Breast epithelium (tissue), 4 donors: ENCODE measurements around the gene VPS29. TPM values are rescaled to one million over a fixed set of nuclear protein-coding genes. Genes with fewer than 3 reads are reported as not detected.

Experiments used
- DNase-seq, 2 donors: peaks; one replicate each; pipeline ENCODE4 v3.0.0-alpha.2; 2019; ENCODE audit warnings: low spot score in 2 of 2
- H3K27ac ChIP-seq, 2 donors: fragments of 200-600 bp; sonication (generic) in 1 of 2; one replicate each; pipeline ENCODE4 v1.5.1; 2016 to 2019; ENCODE audit warnings: mild to moderate bottlenecking in 1 of 2
- H3K27me3 ChIP-seq, 2 donors: fragments of 200-600 bp; sonication (generic) in 1 of 2; one replicate each; pipeline versions ENCODE4 v1.5.1 to v1.6.0; 2017 to 2019; ENCODE audit warnings: control low read depth in 1 of 2, mild to moderate bottlenecking in 1 of 2
- H3K36me3 ChIP-seq: fragments of 200-600 bp; one replicate; pipeline ENCODE4 v1.5.1; 2019
- H3K4me1 ChIP-seq, 2 donors: fragments of 200-600 bp; sonication (generic); one replicate each; pipeline ENCODE4 v1.5.1; 2016 to 2019; ENCODE audit warnings: control low read depth in 1 of 2
- H3K4me3 ChIP-seq, 3 donors: fragments of 200-600 bp; sonication (generic); 1 replicate in 2 of 3; 2 replicates in 1 of 3; pipeline ENCODE4 v1.5.1; 2016 to 2019; ENCODE audit warnings: mild to moderate bottlenecking in 3 of 3, moderate library complexity in 2 of 3
- H3K9me3 ChIP-seq, 2 donors: fragments of 200-600 bp; sonication (generic) in 1 of 2; one replicate each; pipeline ENCODE4 v1.5.1; 2016 to 2019; ENCODE audit warnings: control low read depth in 1 of 2
- CTCF ChIP-seq, 3 donors: fragments of 450-650 bp; IDR thresholded peaks; one replicate each; pipeline ENCODE4 v1.5.1; 2016 to 2017; ENCODE audit warnings: antibody characterized with exemption in 3 of 3, mild to moderate bottlenecking in 3 of 3, moderate library complexity in 3 of 3
- POLR2A ChIP-seq: fragments of 450-650 bp; IDR thresholded peaks from one replicate; pipeline ENCODE4 v1.6.1; 2016; ENCODE audit warnings: antibody characterized with exemption, mild to moderate bottlenecking, moderate library complexity
- POLR2AphosphoS5 ChIP-seq, 3 donors: sonication (generic); formaldehyde crosslinking; IDR thresholded peaks; one replicate each; pipeline ENCODE4 v1.6.1; 2017; ENCODE audit warnings: antibody characterized with exemption in 3 of 3
- intact Hi-C: fragments of 100-400 bp; cut with DNase I; formaldehyde crosslinking; loops from one replicate; pipeline ENCODE4 v1.15.1; 2023; ENCODE audit warnings: low total_unique reads
- total RNA-seq, 3 donors: library from RNA; depleted of rRNA; stranded (reverse); fragments of >200 nt; gene quantifications; one replicate each; pipeline ENCODE4 v1.1.0, GENCODE V29; 2016

The VPS29 gene
- total RNA-seq, 3 donors from 2014 or later = 82.9 to 135 (median 96.7) TPM

GRCh38 chr12:110508071-110508586 is 6.2 kb upstream of the VPS29 start:
- H3K27ac ChIP-seq = no peak overlapping the region
- no peaks in the 10 kb centered on the region for H3K9me3 ChIP-seq
- no peak for DNase-seq
- H3K36me3 ChIP-seq = no peaks in the 10 kb centered on the region
- no peaks in the 10 kb centered on the region for H3K27me3 ChIP-seq
- no peaks in the 10 kb centered on the region for H3K4me1 ChIP-seq
- intact Hi-C loops = no loop called here
- TF ChIP-seq POLR2A = no peak
- TF ChIP-seq CTCF (IDR thresholded peaks at IDR 0.05) = no peak
- TF ChIP-seq POLR2AphosphoS5 (IDR thresholded peaks at IDR 0.05) = no peak
- H3K4me3 ChIP-seq = no peak overlapping the region

GRCh38 chr12:110505332-110505731 is 3.4 kb upstream of the VPS29 start:
- Histone ChIP-seq H3K36me3 (no peaks in the 10 kb centered on the region), H3K4me1 (peaks cover 0 to 3% of the 10 kb centered on the region in 2 donors), H3K27me3 (no peaks in the 10 kb centered on the region), H3K9me3 (no peaks in the 10 kb centered on the region), H3K27ac (no peak overlapping the region), H3K4me3 (no peak overlapping the region)
- no peak for DNase-seq
- TF ChIP-seq POLR2AphosphoS5 (IDR thresholded peaks at IDR 0.05) (no peak), CTCF (IDR thresholded peaks at IDR 0.05) (no peak), POLR2A (no peak)
- intact Hi-C loops = no loop called here

- H3K4me3 ChIP-seq = no peak overlapping the region
- H3K4me1 ChIP-seq = peaks cover 0 to 3% of the 10 kb centered on the region in 2 donors
- no peaks in the 10 kb centered on the region for H3K36me3 ChIP-seq
- DNase-seq = no peak
- no peaks in the 10 kb centered on the region for H3K27me3 ChIP-seq
- H3K9me3 ChIP-seq = no peaks in the 10 kb centered on the region
- TF ChIP-seq POLR2AphosphoS5 (IDR thresholded peaks at IDR 0.05) = no peak
- TF ChIP-seq POLR2A = no peak
- no peak for TF ChIP-seq CTCF (IDR thresholded peaks at IDR 0.05)
- no peak overlapping the region for H3K27ac ChIP-seq
- intact Hi-C loops = no loop called here
Measured at GRCh38 chr12:110503432-110503831, 1.5 kb upstream of the VPS29 start.

- H3K4me3 ChIP-seq = peak overlapping the region; percentile 85 to 100 (median 90)
- no peaks in the 10 kb centered on the region for H3K27me3 ChIP-seq
- no peaks in the 10 kb centered on the region for H3K9me3 ChIP-seq
- H3K27ac ChIP-seq = peak overlapping the region; percentile 86 to 95
- no peak for TF ChIP-seq POLR2A
- no peak for TF ChIP-seq CTCF (IDR thresholded peaks at IDR 0.05)
- no peak for TF ChIP-seq POLR2AphosphoS5 (IDR thresholded peaks at IDR 0.05)
- intact Hi-C loops = no loop called here
- peaks cover 0 to 3% of the 10 kb centered on the region in 2 donors for H3K4me1 ChIP-seq
- no peaks in the 10 kb centered on the region for H3K36me3 ChIP-seq
- peak in 1 of 2 donors; percentile 61 for DNase-seq
Measured at GRCh38 chr12:110501399-110501751, 536 bp downstream of the VPS29 start.

- H3K27me3 ChIP-seq = no peaks in the 10 kb centered on the region
- peaks cover 0 to 3% of the 10 kb centered on the region in 2 donors for H3K4me1 ChIP-seq
Measured at GRCh38 chr12:110498984-110499706, 2.8 kb downstream of the VPS29 start.

More at GRCh38 chr12:110498984-110499706, 2.8 kb downstream of the VPS29 start:
- TF ChIP-seq CTCF (IDR thresholded peaks at IDR 0.05) (no peak), POLR2A (no peak), POLR2AphosphoS5 (IDR thresholded peaks at IDR 0.05) (no peak)
- DNase-seq = no peak
- Histone ChIP-seq H3K9me3 (no peaks in the 10 kb centered on the region), H3K36me3 (no peaks in the 10 kb centered on the region), H3K27ac (no peak overlapping the region), H3K4me3 (no peak overlapping the region)
- intact Hi-C loops = no loop called here
